Epithelial cell of esophagus (primary cell): ENCODE data around the gene OR5B2.
"Not testable (repeated sequence)": the region's sequence is repeated elsewhere in the genome, so short reads cannot be mapped to it uniquely, and the experiment has no call there.

Source experiments
- DNase-seq: peaks from one replicate; pipeline ENCODE4 v3.0.0; 2010; ENCODE audit warnings: low read depth
- H3K4me3 ChIP-seq: 2 replicates; pipeline ENCODE4 v1.5.1; 2011; ENCODE audit warnings: mild to moderate bottlenecking, low read length, control low read depth
- TF ChIP-seq, protein P1 (sequence below): IDR thresholded peaks from 2 replicates; pipeline ENCODE4 v1.5.1; 2011; ENCODE audit warnings: low read depth, mild to moderate bottlenecking, low read length, control low read depth, inconsistent platforms; ENCODE audit not compliant: insufficient read depth; ENCODE audit errors: missing control alignments

Gene OR5B2

DNA sequence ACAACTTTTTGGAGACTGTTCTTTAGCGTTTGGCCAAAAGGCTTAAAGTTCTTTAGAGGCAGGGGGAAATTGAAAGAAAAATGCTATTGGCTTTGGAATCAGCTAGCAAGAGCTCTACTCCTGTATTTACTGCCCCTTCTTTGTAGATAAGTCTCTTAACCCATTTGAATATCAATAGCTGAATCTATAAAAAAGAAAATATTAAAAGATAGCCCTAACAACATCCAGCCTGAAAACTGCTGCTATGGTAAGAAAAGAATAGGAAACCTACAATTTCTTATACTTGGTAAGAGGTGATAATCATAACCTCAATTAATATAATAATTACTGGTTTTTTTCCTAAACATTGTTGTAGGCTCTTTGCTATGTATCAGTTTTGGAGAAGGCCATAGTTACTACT lies 14.2 kb upstream of the OR5B2 start, which contains the start of gene OR5B12:
Gene OR5B12, minus strand, starts transcription at position 101 of the 400 bp plus-strand sequence. CDS start 2,085 bp downstream, outside the sequence.
- H3K4me3 ChIP-seq: no peak within 1 kb of the TSS
- DNase-seq: no peak
- TF ChIP-seq, protein P1, sequence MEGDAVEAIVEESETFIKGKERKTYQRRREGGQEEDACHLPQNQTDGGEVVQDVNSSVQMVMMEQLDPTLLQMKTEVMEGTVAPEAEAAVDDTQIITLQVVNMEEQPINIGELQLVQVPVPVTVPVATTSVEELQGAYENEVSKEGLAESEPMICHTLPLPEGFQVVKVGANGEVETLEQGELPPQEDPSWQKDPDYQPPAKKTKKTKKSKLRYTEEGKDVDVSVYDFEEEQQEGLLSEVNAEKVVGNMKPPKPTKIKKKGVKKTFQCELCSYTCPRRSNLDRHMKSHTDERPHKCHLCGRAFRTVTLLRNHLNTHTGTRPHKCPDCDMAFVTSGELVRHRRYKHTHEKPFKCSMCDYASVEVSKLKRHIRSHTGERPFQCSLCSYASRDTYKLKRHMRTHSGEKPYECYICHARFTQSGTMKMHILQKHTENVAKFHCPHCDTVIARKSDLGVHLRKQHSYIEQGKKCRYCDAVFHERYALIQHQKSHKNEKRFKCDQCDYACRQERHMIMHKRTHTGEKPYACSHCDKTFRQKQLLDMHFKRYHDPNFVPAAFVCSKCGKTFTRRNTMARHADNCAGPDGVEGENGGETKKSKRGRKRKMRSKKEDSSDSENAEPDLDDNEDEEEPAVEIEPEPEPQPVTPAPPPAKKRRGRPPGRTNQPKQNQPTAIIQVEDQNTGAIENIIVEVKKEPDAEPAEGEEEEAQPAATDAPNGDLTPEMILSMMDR: no peak

DNA sequence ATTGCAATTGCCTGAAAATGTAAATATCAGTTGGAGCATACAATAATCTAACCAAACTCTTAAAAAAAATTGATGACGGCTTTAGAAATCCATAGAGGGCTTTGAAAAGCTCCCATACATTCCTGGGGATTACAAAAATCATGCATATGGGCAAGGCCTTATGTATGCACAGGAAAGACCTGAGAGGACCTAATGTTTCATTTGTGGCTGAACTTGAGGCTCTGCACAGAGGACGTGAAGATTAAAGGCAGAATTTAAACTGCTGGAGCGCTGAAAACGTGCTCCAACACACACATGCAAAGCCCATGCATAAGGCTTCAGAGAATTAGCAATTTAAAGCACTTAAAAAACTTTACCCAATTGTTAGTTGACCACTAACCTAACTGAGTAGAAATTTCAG lies 10.6 kb upstream of the OR5B2 start:
- H3K4me3 ChIP-seq: no peak overlapping the region
- DNase-seq: no peak
- TF ChIP-seq, protein P1: no peak

DNA sequence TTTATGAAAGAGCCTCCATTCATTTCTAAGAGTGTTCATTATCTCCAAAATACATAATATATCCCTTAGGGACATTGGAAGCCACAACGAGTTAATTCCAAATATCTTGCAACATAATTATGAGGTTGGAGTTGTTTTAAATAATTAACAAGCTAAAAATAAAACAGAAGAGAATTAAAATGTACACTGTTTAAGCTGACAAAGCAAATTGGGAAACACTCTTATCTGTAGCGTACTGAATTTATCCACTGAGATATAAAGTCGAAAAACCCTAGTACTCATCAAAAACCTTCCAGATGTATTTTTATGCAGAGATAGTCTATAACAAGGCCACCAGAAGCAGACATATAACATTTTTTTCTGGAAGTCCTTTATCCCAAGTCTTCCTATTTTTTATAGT lies 6.3 kb upstream of the OR5B2 start:
- TF ChIP-seq, protein P1: no peak
- no peak for DNase-seq
- no peak overlapping the region for H3K4me3 ChIP-seq

DNA sequence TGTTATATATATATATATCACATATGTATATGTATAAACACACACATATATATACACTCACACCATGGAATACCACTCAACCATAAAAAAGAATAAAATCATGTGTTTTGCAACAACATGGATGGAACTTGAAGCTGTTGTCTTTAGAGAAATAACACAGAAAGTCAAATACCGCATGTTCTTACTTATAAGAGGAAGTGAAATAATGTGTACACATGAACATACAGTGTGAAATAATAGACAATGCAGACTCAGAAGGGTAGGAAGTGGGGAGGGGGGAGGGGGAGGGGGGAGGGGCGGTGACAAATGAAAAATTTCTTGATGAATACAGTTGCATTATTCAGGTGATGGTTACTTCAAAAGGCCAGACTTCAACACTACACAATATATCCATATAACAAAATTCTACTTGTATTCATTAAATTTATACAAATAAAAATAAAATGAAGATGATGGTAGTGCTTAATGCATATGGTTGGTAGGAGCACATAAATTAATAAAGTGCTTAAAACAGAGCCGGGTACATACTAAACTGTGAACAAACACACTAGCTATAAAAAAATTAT lies 5.8 kb upstream of the OR5B2 start:
- no peak for DNase-seq
- H3K4me3 ChIP-seq: no peak overlapping the region
- TF ChIP-seq, protein P1: no peak

DNA sequence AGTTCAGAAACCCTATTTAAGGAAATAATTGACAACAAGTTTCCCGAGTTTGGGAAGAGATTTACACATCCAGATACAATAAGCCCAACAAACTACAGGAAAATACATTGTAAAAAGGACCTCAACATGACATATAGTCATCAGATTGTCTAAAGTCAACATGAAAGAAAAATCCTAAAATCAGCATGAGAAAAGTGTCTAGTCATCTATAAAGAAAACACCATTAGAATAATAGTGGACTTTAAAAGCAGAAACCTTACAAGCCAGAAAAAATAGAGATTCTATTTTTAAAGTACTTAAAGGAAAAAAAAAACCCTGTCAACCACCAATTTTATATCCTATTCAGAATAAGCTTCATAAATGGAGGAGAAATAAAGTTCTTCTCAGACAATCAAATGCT lies 1.4 kb upstream of the OR5B2 start:
- no peak overlapping the region for H3K4me3 ChIP-seq
- TF ChIP-seq, protein P1: no peak
- no peak for DNase-seq

DNA sequence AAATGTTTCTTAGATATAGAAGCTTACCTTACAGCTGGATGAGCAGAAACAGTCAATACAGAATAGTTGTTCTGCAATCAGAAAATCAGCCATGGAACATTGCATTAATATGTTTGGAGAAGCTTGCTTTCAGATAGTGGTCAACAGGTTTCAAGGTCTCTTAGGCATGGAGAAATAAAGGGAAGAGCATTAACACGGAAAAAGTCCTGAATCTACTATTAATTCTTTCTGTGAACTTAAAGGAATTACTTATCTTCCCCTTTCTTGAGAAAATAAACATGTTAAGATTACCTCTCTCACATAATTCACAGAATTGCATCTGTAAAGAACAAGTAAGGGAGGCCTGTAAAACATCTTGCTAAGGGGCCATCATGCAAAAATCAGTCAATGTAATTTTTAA lies 21.1 kb downstream of the OR5B2 start, which contains the start of gene OR5B3:
Gene OR5B3, minus strand, starts transcription at position 101 of the 400 bp plus-strand sequence. CDS start 3,465 bp downstream, outside the sequence.
- DNase-seq: no peak
- no peak within 1 kb of the TSS for H3K4me3 ChIP-seq
- TF ChIP-seq, protein P1: no peak

DNA sequence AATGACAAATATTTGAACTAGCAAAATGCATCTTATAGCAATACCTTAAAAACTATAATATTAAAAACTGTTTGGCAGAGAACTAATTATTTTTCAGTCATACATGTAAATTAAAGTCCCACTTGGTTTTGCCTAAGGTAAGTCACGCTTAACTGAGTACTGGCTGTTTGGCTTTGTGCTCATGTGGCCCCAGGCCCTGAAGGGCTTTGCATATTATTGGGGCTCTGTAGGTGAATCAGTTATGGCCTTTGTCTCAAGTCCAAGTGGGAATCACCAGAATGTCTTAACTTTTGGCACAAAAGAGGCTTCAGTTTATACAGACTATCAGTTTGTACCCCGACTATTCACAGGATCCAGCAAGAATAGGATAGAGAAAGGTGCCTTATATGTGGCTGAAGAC lies 28.3 kb downstream of the OR5B2 start:
- not testable (repeated sequence) for DNase-seq, H3K4me3 ChIP-seq
